H9 (cell line): Measurements from ENCODE around the gene PRR16. TPM values are rescaled to one million over a fixed set of nuclear protein-coding genes. Genes with fewer than 3 reads are reported as not detected.

ENCODE experiments used
- DNase-seq: peaks from one replicate; pipeline ENCODE4 v3.0.0-alpha.2; 2017
- H2AFZ ChIP-seq: one replicate; pipeline ENCODE4 v1.6.1; 2013; ENCODE audit warnings: mild to moderate bottlenecking, low read length, control low read depth, moderate library complexity
- H2AK5ac ChIP-seq: 2 replicates; pipeline ENCODE4 v1.6.1; 2013; ENCODE audit warnings: low read length, control low read depth, mixed read lengths; ENCODE audit not compliant: insufficient read length
- H2BK120ac ChIP-seq: one replicate; pipeline ENCODE4 v1.6.1; 2013; ENCODE audit warnings: low read depth, mild to moderate bottlenecking, low read length, control low read depth, inconsistent platforms; ENCODE audit not compliant: poor library complexity, severe bottlenecking
- H2BK12ac ChIP-seq: 2 replicates; pipeline ENCODE4 v1.6.1; 2013; ENCODE audit warnings: low read length, control low read depth, mixed read lengths, low read depth; ENCODE audit not compliant: insufficient read length
- H2BK15ac ChIP-seq: 2 replicates; pipeline ENCODE4 v1.6.1; 2013; ENCODE audit warnings: low read depth, low read length, control low read depth
- H2BK20ac ChIP-seq: one replicate; pipeline ENCODE4 v1.6.1; 2013; ENCODE audit warnings: low read depth, mild to moderate bottlenecking, low read length, control low read depth, inconsistent platforms; ENCODE audit not compliant: poor library complexity, severe bottlenecking
- H2BK5ac ChIP-seq: 2 replicates; pipeline ENCODE4 v1.6.1; 2013; ENCODE audit warnings: low read length, control low read depth, mixed read lengths; ENCODE audit not compliant: insufficient read length
- H3K14ac ChIP-seq: 2 replicates; pipeline ENCODE4 v1.6.1; 2013; ENCODE audit warnings: low read length, control low read depth; ENCODE audit not compliant: insufficient read depth
- H3K18ac ChIP-seq: 2 replicates; pipeline ENCODE4 v1.6.1; 2013; ENCODE audit warnings: low read depth, mild to moderate bottlenecking, mixed read lengths, low read length, control low read depth; ENCODE audit not compliant: insufficient read length
- H3K23ac ChIP-seq: 2 replicates; pipeline ENCODE4 v1.6.1; 2013; ENCODE audit warnings: low read length, control low read depth, mixed read lengths, low read depth; ENCODE audit not compliant: insufficient read length
- H3K23me2 ChIP-seq: 2 replicates; pipeline ENCODE4 v1.6.1; 2013; ENCODE audit warnings: low read depth, mild to moderate bottlenecking, mixed read lengths, low read length, control low read depth; ENCODE audit not compliant: insufficient read length, poor library complexity, severe bottlenecking
- H3K27ac ChIP-seq: 2 replicates; pipeline ENCODE4 v1.5.1; 2013; ENCODE audit warnings: low read length, control low read depth, mixed read lengths, low read depth; ENCODE audit not compliant: insufficient read length
- H3K27me3 ChIP-seq: 2 replicates; pipeline ENCODE4 v1.6.1; 2013; ENCODE audit warnings: low read length, control low read depth, inconsistent platforms; ENCODE audit not compliant: insufficient read depth
- H3K4ac ChIP-seq: 2 replicates; pipeline ENCODE4 v1.6.1; 2013; ENCODE audit warnings: low read depth, mild to moderate bottlenecking, control low read depth, inconsistent platforms, low read length, moderate library complexity
- H3K4me1 ChIP-seq: 2 replicates; pipeline ENCODE4 v1.6.1; 2013; ENCODE audit warnings: low read length, control low read depth, inconsistent platforms; ENCODE audit not compliant: insufficient read depth
- H3K4me2 ChIP-seq: 2 replicates; pipeline ENCODE4 v1.6.1; 2013; ENCODE audit warnings: low read length, control low read depth, mixed read lengths; ENCODE audit not compliant: insufficient read length, insufficient read depth
- H3K56ac ChIP-seq: 2 replicates; pipeline ENCODE4 v1.6.1; 2013; ENCODE audit warnings: low read depth, mild to moderate bottlenecking, mixed read lengths, low read length, control low read depth; ENCODE audit not compliant: insufficient read length
- H3K79me1 ChIP-seq: 2 replicates; pipeline ENCODE4 v1.6.1; 2013; ENCODE audit warnings: low read depth, mild to moderate bottlenecking, moderate library complexity, low read length, control low read depth, inconsistent platforms; ENCODE audit not compliant: insufficient read depth, poor library complexity, severe bottlenecking
- H3K79me2 ChIP-seq: 2 replicates; pipeline ENCODE4 v1.6.1; 2013; ENCODE audit warnings: low read length, control low read depth, inconsistent platforms; ENCODE audit not compliant: insufficient read depth
- H3K9ac ChIP-seq: 2 replicates; pipeline ENCODE4 v1.6.1; 2013; ENCODE audit warnings: low read length, control low read depth, mixed read lengths; ENCODE audit not compliant: insufficient read length; ENCODE audit errors: extremely low read depth
- H3K9me3 ChIP-seq: one replicate; pipeline ENCODE4 v1.6.1; 2013; ENCODE audit warnings: low read depth, low read length, inconsistent platforms; ENCODE audit not compliant: control insufficient read depth
- H3T11ph ChIP-seq: one replicate; pipeline ENCODE4 v1.6.1; 2013; ENCODE audit warnings: mild to moderate bottlenecking, low read length, control low read depth, inconsistent platforms
- H4K20me1 ChIP-seq: one replicate; pipeline ENCODE4 v1.6.1; 2013; ENCODE audit not compliant: control insufficient read depth, insufficient read length, insufficient read depth
- H4K5ac ChIP-seq: 2 replicates; pipeline ENCODE4 v1.6.1; 2013; ENCODE audit warnings: low read depth, mild to moderate bottlenecking, mixed read lengths, low read length, control low read depth; ENCODE audit not compliant: insufficient read length
- H4K8ac ChIP-seq: replicated peaks from 2 replicates; pipeline ENCODE4 v1.6.1; 2013; ENCODE audit warnings: low read length, control low read depth, mixed read lengths, low read depth; ENCODE audit not compliant: insufficient read length
- H4K91ac ChIP-seq: 2 replicates; pipeline ENCODE4 v1.6.1; 2013; ENCODE audit warnings: low read depth, mild to moderate bottlenecking, moderate library complexity, mixed read lengths, low read length, control low read depth; ENCODE audit not compliant: insufficient read length
- H3K27ac Mint-ChIP-seq, 3 experiments: 2 replicates in 2 of 3; 3 replicates in 1 of 3; pipeline ENCODE4 v1.8.0; 2020 to 2021; ENCODE audit warnings: mixed read lengths in 3 of 3, mild to moderate bottlenecking in 1 of 3, moderate library complexity in 1 of 3
- H3K27me3 Mint-ChIP-seq: 2 replicates; pipeline ENCODE4 v1.8.0; 2021; ENCODE audit warnings: low read depth, mild to moderate bottlenecking, moderate library complexity, mixed read lengths
- H3K36me3 Mint-ChIP-seq, 3 experiments: 2 replicates in 2 of 3; 3 replicates in 1 of 3; pipeline ENCODE4 v1.8.0; 2020 to 2021; ENCODE audit warnings: low read depth in 3 of 3, mixed read lengths in 3 of 3; ENCODE audit not compliant: insufficient read depth in 1 of 3
- H3K4me1 Mint-ChIP-seq, 2 experiments: 2 replicates each; pipeline ENCODE4 v1.8.0; 2020; ENCODE audit warnings: mixed read lengths in 2 of 2
- H3K4me3 Mint-ChIP-seq, 2 experiments: 2 replicates in 1 of 2; 3 replicates in 1 of 2; pipeline ENCODE4 v1.8.0; 2020 to 2021; ENCODE audit warnings: mild to moderate bottlenecking in 2 of 2, mixed read lengths in 2 of 2, moderate library complexity in 1 of 2
- H3K9me3 Mint-ChIP-seq, 2 experiments: 2 replicates in 1 of 2; 3 replicates in 1 of 2; pipeline ENCODE4 v1.8.0; 2020; ENCODE audit warnings: mild to moderate bottlenecking in 2 of 2, mixed read lengths in 2 of 2, moderate library complexity in 1 of 2
- CTCF ChIP-seq: fragments of 200-600 bp; sonication (generic); conservative IDR thresholded peaks from 3 replicates; pipeline ENCODE4 v1.8.0; 2021; ENCODE audit warnings: antibody characterized with exemption, mild to moderate bottlenecking
- WGBS: extraction: QIAGEN DNeasy Blood & Tissue Kit; methylation state at CpG from one replicate; pipeline ENCODE4 v1.1.7; 2013; ENCODE audit warnings: missing lambda C conversion rate, low lambda C conversion rate, mixed read lengths; ENCODE audit not compliant: insufficient read length; ENCODE audit errors: extremely low coverage; 5-methylcytosine and 5-hydroxymethylcytosine counted together
- total RNA-seq: library from RNA; stranded (reverse); gene quantifications from 2 replicates; pipeline ENCODE4 v1.2.1, GENCODE V29; 2021

PRR16 gene
- total RNA-seq, 1 experiment from 2014 or later, result 0.13 TPM

- Histone ChIP-seq H3K4me2 (no peak overlapping the region), H3K56ac (no peak overlapping the region), H3K4me1 (no peaks in the 10 kb centered on the region), H2BK20ac (no peak overlapping the region), H3K79me2 (no peaks in the 10 kb centered on the region), H3K4ac (no peak overlapping the region), H4K91ac (no peak overlapping the region), H3K18ac (no peak overlapping the region), H3K9ac (no peak overlapping the region), H2BK12ac (no peak overlapping the region), H4K8ac (no peak overlapping the region), H2BK5ac (no peak overlapping the region), H3K79me1 (no peaks in the 10 kb centered on the region), H3K23ac (no peak overlapping the region), H3K23me2 (no peaks in the 10 kb centered on the region), H3K27me3 (no peaks in the 10 kb centered on the region), H2BK120ac (no peak overlapping the region), H2AFZ (no peak overlapping the region), H4K20me1 (no peaks in the 10 kb centered on the region), H3K9me3 (no peaks in the 10 kb centered on the region), H3T11ph (no peak overlapping the region), H2AK5ac (no peak overlapping the region), H2BK15ac (no peak overlapping the region), H3K14ac (no peak overlapping the region), H4K5ac (no peak overlapping the region), H3K27ac (no peak overlapping the region)
- DNase-seq, result no peak
- Mint-ChIP-seq H3K27ac (no peak overlapping the region; a peak in 2 of 7 replicates), H3K9me3 (no peaks in the 10 kb centered on the region), H3K4me3 (no peak overlapping the region), H3K36me3 (no peaks in the 10 kb centered on the region), H3K4me1 (peaks cover 8 to 15% of the 10 kb centered on the region in 2 experiments; a peak in 3 of 4 replicates), H3K27me3 (no peaks in the 10 kb centered on the region)
- WGBS, result no CpG with 5 or more reads among the region's 2 CpGs
- no peak for TF ChIP-seq CTCF
Observed at GRCh38 chr5:120540097-120540496, 76.0 kb downstream of the PRR16 start.
